Measurements from ENCODE around the gene FLT3.

The FLT3 gene

DNA sequence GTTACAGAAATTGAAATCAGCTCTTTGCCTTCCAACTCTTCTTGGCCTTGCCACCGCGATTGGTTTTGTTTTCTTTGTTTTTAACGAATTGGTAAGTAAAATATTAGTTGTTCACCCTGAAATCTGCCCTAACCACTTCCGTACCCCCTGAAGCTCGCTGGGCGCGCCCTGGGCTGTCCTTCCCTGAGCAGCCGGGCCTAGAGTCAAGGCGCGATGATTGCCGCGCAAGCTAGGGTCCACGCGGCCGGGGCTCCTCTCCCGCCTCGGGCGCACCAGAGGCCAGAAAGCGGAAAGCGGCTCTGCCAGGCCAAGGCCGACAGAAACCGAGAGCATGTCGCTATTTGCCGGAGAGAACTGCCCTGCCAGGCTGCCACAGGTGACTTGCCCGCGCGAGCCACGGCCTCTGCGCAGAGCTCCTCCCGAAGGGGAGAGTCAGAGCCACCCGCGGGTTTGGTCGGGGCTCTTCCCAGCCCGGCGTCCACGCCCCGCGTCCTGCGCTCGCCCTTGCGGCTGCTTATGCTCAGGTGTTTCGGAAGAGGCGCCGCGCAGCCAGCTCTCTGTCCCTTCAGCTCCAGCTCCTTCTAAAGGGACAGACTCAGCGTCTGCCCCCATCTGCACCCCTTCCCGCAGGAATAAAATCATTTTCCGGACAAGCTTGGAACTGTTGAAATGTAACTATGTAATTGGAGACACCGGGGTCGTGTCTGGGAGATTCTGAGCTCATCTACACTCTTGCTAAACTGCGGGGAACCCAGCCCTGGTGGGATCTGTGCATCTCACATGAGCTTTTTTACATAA, 124.6 kb downstream of the FLT3 start:
- no peak for TF ChIP-seq POLR2AphosphoS5 (IDR thresholded peaks at IDR 0.05; ENCODE audit: low read depth)
- TF ChIP-seq, protein P1, sequence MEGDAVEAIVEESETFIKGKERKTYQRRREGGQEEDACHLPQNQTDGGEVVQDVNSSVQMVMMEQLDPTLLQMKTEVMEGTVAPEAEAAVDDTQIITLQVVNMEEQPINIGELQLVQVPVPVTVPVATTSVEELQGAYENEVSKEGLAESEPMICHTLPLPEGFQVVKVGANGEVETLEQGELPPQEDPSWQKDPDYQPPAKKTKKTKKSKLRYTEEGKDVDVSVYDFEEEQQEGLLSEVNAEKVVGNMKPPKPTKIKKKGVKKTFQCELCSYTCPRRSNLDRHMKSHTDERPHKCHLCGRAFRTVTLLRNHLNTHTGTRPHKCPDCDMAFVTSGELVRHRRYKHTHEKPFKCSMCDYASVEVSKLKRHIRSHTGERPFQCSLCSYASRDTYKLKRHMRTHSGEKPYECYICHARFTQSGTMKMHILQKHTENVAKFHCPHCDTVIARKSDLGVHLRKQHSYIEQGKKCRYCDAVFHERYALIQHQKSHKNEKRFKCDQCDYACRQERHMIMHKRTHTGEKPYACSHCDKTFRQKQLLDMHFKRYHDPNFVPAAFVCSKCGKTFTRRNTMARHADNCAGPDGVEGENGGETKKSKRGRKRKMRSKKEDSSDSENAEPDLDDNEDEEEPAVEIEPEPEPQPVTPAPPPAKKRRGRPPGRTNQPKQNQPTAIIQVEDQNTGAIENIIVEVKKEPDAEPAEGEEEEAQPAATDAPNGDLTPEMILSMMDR (IDR thresholded peaks at IDR 0.05; ENCODE audit: insufficient read depth, low read length), result no peak
- TF ChIP-seq GABPA (IDR thresholded peaks at IDR 0.05; ENCODE audit: low read depth), result no peak
- TF ChIP-seq, protein P2, sequence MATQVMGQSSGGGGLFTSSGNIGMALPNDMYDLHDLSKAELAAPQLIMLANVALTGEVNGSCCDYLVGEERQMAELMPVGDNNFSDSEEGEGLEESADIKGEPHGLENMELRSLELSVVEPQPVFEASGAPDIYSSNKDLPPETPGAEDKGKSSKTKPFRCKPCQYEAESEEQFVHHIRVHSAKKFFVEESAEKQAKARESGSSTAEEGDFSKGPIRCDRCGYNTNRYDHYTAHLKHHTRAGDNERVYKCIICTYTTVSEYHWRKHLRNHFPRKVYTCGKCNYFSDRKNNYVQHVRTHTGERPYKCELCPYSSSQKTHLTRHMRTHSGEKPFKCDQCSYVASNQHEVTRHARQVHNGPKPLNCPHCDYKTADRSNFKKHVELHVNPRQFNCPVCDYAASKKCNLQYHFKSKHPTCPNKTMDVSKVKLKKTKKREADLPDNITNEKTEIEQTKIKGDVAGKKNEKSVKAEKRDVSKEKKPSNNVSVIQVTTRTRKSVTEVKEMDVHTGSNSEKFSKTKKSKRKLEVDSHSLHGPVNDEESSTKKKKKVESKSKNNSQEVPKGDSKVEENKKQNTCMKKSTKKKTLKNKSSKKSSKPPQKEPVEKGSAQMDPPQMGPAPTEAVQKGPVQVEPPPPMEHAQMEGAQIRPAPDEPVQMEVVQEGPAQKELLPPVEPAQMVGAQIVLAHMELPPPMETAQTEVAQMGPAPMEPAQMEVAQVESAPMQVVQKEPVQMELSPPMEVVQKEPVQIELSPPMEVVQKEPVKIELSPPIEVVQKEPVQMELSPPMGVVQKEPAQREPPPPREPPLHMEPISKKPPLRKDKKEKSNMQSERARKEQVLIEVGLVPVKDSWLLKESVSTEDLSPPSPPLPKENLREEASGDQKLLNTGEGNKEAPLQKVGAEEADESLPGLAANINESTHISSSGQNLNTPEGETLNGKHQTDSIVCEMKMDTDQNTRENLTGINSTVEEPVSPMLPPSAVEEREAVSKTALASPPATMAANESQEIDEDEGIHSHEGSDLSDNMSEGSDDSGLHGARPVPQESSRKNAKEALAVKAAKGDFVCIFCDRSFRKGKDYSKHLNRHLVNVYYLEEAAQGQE (IDR thresholded peaks at IDR 0.05; ENCODE audit: insufficient replicate concordance, low read depth), result no peak
- no peak for TF ChIP-seq SPI1 (IDR thresholded peaks at IDR 0.05; ENCODE audit: borderline replicate concordance, low read depth)
- H3K4me3 ChIP-seq (replicated peaks; ENCODE audit: insufficient read depth, low read length), result no peak overlapping the region
- H3K27me3 ChIP-seq (ENCODE audit: insufficient read depth, poor library complexity, severe bottlenecking), result peaks cover 84% of the 10 kb centered on the region
- DNase-seq (ENCODE audit: low read depth in 1 of 2, low spot score in 1 of 2), result no peak
- no peak overlapping the region for H3K27ac ChIP-seq (replicated peaks)

DNA sequence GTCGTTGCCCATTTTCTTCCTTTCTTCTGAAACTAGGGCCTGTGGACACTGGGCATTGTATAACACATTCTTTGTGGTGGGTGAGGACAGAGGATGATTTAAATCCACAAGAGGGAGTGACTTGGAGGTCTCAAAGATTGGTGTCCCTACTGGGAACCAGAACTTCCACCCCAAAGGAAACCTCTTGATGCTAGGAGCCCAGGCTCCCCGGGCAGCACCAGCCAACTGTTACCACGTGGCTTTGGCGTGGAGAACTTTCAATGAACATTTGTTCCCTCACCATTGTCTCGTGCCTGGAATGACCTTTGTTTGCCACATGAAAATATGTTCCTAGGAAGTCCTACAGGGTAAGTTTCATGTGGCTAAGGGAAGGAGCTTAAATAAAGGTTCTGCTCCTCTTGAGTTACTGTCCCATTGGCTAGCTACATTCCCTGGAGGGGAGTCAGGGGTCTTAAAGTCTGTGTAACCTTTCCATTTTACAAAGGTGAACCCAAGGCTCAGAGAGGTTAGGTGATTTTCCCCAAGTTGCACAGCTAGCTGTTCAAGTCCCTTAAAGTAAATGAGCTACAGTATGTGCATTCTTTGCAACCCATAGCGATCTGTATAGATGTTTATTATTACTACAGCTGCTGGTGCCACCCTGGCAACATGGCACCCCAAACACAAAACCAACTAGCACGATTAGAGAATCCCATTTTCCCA, 126.3 kb downstream of the FLT3 start:
- H3K27ac ChIP-seq (replicated peaks), result no peak overlapping the region
- no peak overlapping the region for H3K4me3 ChIP-seq (replicated peaks; ENCODE audit: insufficient read depth, low read length)
- TF ChIP-seq GABPA (IDR thresholded peaks at IDR 0.05; ENCODE audit: low read depth) (no peak), POLR2AphosphoS5 (IDR thresholded peaks at IDR 0.05; ENCODE audit: low read depth) (no peak), SPI1 (IDR thresholded peaks at IDR 0.05; ENCODE audit: borderline replicate concordance, low read depth) (no peak)
- TF ChIP-seq, protein P2 (IDR thresholded peaks at IDR 0.05; ENCODE audit: insufficient replicate concordance, low read depth), result no peak
- TF ChIP-seq, protein P1 (IDR thresholded peaks at IDR 0.05; ENCODE audit: insufficient read depth, low read length), result no peak
- no peak for DNase-seq (ENCODE audit: low read depth in 1 of 2, low spot score in 1 of 2)
- peaks cover 84% of the 10 kb centered on the region for H3K27me3 ChIP-seq (ENCODE audit: insufficient read depth, poor library complexity, severe bottlenecking)

DNA sequence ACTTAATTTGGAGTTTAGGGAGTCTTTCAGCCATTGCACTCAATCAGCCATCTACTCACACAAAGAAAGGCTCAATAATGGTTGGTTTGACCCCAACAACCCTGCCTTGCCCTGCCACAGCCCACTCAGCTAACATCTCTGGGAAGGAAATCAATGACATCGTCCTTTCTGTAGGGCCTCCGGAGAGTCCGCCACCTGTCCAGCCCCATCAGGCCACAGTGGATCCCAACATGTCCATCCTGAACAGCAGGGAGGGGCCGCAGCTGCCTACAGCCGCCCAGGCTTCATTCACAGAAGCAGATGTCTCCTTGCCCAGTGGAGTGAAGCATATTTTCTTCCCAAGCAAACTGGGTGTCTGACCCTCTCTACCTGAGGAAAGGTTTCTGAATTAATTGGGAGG, 127.1 kb downstream of the FLT3 start:
- TF ChIP-seq, protein P2 (IDR thresholded peaks at IDR 0.05; ENCODE audit: insufficient replicate concordance, low read depth), result no peak
- TF ChIP-seq SPI1 (IDR thresholded peaks at IDR 0.05; ENCODE audit: borderline replicate concordance, low read depth), result no peak
- no peak for TF ChIP-seq GABPA (IDR thresholded peaks at IDR 0.05; ENCODE audit: low read depth)
- TF ChIP-seq, protein P1 (IDR thresholded peaks at IDR 0.05; ENCODE audit: insufficient read depth, low read length), result no peak
- TF ChIP-seq POLR2AphosphoS5 (IDR thresholded peaks at IDR 0.05; ENCODE audit: low read depth), result no peak
- Histone ChIP-seq H3K4me3 (replicated peaks; ENCODE audit: insufficient read depth, low read length) (no peak overlapping the region), H3K27me3 (ENCODE audit: insufficient read depth, poor library complexity, severe bottlenecking) (peaks cover 85% of the 10 kb centered on the region), H3K27ac (replicated peaks) (no peak overlapping the region)
- DNase-seq (ENCODE audit: low read depth in 1 of 2, low spot score in 1 of 2), result no peak

Data from HL-60 (cell line).